PFSK-1 (cell line): ENCODE data around the gene PIP5KL1.

Experiments
- FOXP2 ChIP-seq: optimal IDR thresholded peaks from 2 replicates; pipeline ENCODE3; 2011; ENCODE audit warnings: borderline replicate concordance, control low read depth, inconsistent platforms; ENCODE audit not compliant: insufficient read depth; ENCODE audit errors: extremely low read length, extremely low read depth
- POLR2AphosphoS5 ChIP-seq: IDR thresholded peaks from 2 replicates; pipeline ENCODE4 v1.6.1; 2012; ENCODE audit warnings: low read depth, mild to moderate bottlenecking, control low read depth, low read length, moderate library complexity
- REST ChIP-seq, 2 experiments: IDR thresholded peaks; 2 replicates each; pipeline versions ENCODE4 v1.6.1 to v1.8.0; 2011 to 2012; ENCODE audit warnings: low read depth in 2 of 2, low read length in 2 of 2, control low read depth in 1 of 2, inconsistent platforms in 1 of 2, mild to moderate bottlenecking in 1 of 2, moderate library complexity in 1 of 2; ENCODE audit not compliant: insufficient read depth in 1 of 2
- SIN3A ChIP-seq: IDR thresholded peaks from 2 replicates; pipeline ENCODE4 v1.6.1; 2012; ENCODE audit warnings: mild to moderate bottlenecking, low read length, moderate library complexity, borderline replicate concordance; ENCODE audit not compliant: insufficient read depth
- TAF1 ChIP-seq: IDR thresholded peaks from 2 replicates; pipeline ENCODE4 v1.6.1; 2012; ENCODE audit warnings: low read length, control low read depth, borderline replicate concordance; ENCODE audit not compliant: insufficient read depth

PIP5KL1 gene

GRCh38 chr9:127915325-127915752 is 15.2 kb downstream of the PIP5KL1 start:
- TF ChIP-seq FOXP2 (no peak), REST (IDR thresholded peaks at IDR 0.05; ENCODE audit: insufficient read depth in 1 of 2, low read depth in 2 of 2, low read length in 2 of 2) (no peak), SIN3A (no peak), POLR2AphosphoS5 (no peak), TAF1 (no peak)

GRCh38 chr9:127913682-127914081 is 16.9 kb downstream of the PIP5KL1 start:
- TF ChIP-seq POLR2AphosphoS5: no peak
- no peak for TF ChIP-seq TAF1
- no peak for TF ChIP-seq SIN3A
- TF ChIP-seq REST (IDR thresholded peaks at IDR 0.05; ENCODE audit: insufficient read depth in 1 of 2, low read depth in 2 of 2, low read length in 2 of 2): no peak
- TF ChIP-seq FOXP2: no peak

GRCh38 chr9:127912882-127913281 is 17.7 kb downstream of the PIP5KL1 start:
- TF ChIP-seq TAF1 (no peak), POLR2AphosphoS5 (no peak), FOXP2 (no peak), SIN3A (no peak), REST (IDR thresholded peaks at IDR 0.05; ENCODE audit: insufficient read depth in 1 of 2, low read depth in 2 of 2, low read length in 2 of 2) (no peak)

- TF ChIP-seq FOXP2 (no peak), REST (IDR thresholded peaks at IDR 0.05; ENCODE audit: insufficient read depth in 1 of 2, low read depth in 2 of 2, low read length in 2 of 2) (no peak), TAF1 (no peak), POLR2AphosphoS5 (no peak), SIN3A (no peak)
These were observed 18.3 kb downstream of the PIP5KL1 start for GRCh38 chr9:127912296-127912695.

GRCh38 chr9:127910613-127911205 is 19.9 kb downstream of the PIP5KL1 start:
- no peak for TF ChIP-seq FOXP2
- TF ChIP-seq TAF1: no peak
- no peak for TF ChIP-seq POLR2AphosphoS5
- TF ChIP-seq REST (IDR thresholded peaks at IDR 0.05; ENCODE audit: insufficient read depth in 1 of 2, low read depth in 2 of 2, low read length in 2 of 2): no peak
- TF ChIP-seq SIN3A: no peak
